HFF-Myc (cell line): ENCODE measurements around the gene CPLX3.

Source experiments
- DNase-seq: peaks from one replicate; pipeline ENCODE4 v3.0.0-alpha.2; 2011; ENCODE audit warnings: low read depth; ENCODE audit errors: extremely low read depth
- H3K4me3 ChIP-seq: replicated peaks from 2 replicates; pipeline ENCODE4 v1.5.1; 2011; ENCODE audit warnings: low read depth, mild to moderate bottlenecking, control low read depth, low read length
- TF ChIP-seq, protein P1 (sequence below): IDR thresholded peaks from 2 replicates; pipeline ENCODE4 v1.5.1; 2012; ENCODE audit warnings: mild to moderate bottlenecking, low read depth, low read length, control low read depth; ENCODE audit errors: missing control alignments

The CPLX3 gene

DNA sequence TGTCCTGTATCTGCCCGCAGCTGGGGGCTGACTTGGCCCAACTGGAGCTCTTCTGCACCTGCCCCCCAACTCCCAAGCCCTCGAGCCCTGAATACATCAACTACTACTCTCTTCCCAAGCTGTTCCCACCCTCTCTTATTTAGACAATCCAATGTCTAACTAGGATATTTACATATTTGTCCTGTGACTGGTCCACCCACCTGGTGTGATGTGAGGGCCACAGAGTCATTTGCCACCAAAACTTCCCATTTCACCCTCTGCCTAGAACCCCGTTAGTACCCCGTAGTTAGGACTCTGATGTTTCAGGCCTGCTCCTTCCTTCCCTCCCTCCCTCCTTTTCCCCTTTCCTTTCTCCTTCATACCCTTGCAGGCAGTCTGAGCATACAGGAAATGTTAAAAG is 6.4 kb downstream of the CPLX3 start:
- TF ChIP-seq, protein P1, sequence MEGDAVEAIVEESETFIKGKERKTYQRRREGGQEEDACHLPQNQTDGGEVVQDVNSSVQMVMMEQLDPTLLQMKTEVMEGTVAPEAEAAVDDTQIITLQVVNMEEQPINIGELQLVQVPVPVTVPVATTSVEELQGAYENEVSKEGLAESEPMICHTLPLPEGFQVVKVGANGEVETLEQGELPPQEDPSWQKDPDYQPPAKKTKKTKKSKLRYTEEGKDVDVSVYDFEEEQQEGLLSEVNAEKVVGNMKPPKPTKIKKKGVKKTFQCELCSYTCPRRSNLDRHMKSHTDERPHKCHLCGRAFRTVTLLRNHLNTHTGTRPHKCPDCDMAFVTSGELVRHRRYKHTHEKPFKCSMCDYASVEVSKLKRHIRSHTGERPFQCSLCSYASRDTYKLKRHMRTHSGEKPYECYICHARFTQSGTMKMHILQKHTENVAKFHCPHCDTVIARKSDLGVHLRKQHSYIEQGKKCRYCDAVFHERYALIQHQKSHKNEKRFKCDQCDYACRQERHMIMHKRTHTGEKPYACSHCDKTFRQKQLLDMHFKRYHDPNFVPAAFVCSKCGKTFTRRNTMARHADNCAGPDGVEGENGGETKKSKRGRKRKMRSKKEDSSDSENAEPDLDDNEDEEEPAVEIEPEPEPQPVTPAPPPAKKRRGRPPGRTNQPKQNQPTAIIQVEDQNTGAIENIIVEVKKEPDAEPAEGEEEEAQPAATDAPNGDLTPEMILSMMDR = no peak
- no peak for DNase-seq
- H3K4me3 ChIP-seq = no peak overlapping the region

DNA sequence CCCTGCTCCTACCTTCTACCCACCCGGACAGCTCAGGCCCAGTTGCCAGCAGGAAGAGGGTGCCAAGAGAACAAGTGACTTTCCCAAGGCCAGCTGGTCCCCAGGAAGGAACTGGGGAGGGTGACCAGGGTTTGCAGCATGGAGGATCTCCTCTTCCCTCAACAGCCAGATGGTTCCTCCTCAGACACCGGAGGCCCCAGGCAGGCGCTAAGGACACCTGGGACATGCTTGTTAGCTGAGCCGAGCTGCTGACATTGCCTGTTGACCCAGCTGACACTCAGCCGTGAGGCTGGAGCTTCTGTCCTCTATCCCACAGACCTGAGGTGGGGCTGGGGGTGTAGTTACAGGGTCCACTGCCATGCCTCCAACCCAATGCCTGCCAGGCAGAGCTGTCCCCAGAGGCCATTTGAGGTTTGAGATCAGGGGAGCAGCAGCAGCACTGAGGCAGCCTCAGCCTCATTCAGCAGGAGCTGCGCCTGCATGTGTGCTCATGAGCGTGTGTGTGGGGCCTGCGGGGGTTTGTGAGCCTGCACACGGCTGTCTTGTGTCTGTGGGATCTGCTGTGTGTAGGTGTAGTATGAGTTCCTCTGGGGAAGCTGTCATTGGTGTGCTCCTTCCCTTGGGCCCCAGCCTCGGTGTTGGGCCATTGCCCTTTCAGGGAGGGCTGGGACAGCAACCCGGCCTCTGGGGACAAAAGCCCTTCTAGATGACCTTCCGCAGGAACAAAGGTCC is 7.1 kb downstream of the CPLX3 start:
- no peak for DNase-seq
- TF ChIP-seq, protein P1 = no peak
- H3K4me3 ChIP-seq = no peak overlapping the region

DNA sequence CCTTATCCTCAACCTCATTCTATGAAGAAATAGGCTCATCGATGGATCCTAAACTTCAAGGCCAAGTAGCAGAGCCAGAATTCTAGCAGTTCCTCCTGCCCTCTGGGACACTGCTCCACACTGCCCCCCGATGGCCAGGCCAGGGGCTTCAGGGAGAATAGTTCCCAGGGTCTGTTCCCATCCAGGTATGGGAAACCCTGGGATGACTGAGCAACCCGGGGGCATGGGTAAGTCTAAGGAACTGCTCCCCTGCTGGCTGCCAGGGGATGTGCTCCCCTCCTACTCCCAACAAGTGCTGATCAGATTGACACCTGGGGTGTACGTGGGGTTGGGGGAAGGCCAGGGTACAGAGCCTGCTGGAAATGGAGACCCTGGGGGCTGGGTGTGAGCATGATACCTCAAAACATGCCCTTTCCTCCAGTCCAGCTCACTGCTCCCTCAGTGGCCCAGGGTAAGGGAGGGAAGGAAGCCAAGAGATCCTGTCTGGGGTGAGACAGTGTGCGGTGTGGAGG is 8.9 kb downstream of the CPLX3 start:
- H3K4me3 ChIP-seq = no peak overlapping the region
- DNase-seq = no peak
- TF ChIP-seq, protein P1 = peak; percentile 93

DNA sequence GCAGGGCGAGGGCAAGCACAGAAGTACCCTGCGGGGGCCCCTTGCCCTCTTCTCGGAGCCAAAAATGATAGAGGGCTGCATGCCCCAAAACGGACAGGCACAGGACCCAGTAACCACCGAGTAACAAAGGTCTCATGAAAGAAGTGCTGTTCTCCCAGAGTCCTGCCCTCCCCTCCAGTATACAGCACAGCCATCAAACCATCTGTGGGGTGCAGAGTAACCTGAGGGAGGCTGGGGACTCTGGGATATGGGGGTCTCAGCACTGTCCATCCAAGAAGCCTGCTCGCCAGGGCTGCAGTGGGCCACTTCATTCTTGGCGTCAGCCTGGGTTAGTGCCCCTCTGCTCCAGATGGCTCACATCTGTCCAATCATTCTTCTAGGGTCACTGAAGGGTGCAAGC is 10.4 kb downstream of the CPLX3 start:
- TF ChIP-seq, protein P1 = no peak
- no peak for DNase-seq
- no peak overlapping the region for H3K4me3 ChIP-seq

DNA sequence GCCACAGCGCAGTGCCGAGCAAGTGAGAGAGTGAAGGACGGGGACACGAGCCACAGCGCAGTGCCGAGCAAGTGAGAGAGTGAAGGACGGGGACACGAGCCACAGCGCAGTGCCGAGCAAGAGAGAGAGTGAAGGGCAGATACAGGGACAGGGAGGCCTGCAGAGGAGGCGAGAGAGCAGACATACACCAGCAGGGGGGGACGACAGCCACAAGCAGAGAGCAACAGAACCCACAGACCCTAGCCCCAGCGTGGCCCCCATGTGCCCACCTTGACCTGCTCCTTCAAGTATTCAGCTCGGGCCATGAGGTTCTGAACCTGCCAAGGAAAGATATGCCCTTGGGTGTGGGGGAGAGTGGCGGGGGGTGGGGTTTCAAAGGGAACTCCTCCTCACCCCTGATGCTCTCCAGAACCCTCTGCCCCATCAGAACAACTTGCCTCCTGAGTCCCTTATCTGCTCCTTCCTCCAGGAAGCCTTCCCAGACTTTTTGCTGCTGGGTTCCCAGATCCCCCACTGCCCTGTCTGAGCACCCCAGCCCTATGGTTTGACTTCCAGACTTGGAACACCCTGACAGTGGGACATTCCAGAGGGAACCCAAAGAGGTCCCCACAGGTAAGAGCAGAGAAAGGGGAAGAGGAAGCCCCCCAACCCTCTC is 11.2 kb downstream of the CPLX3 start:
- H3K4me3 ChIP-seq = no peak overlapping the region
- TF ChIP-seq, protein P1 = no peak
- no peak for DNase-seq

DNA sequence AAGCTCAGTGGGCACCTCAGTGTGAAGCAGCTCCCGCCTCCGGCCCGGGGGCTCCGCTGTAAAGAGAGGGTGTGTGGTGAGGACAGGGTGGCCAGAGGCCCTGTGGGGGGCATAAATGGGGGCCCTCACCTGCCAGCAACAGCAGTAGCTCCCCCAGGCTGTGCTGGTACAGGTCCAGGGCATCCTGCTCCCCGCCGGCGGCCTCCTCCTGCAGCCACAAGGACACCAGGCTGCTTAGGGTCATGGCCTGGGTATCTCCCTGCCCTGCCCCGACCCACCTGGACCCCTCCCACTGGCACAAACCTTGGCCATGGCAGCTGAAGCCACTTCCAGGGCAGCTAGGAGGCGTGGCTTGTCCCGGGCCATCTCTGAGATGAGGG is 11.7 kb downstream of the CPLX3 start:
- DNase-seq = no peak
- no peak overlapping the region for H3K4me3 ChIP-seq
- TF ChIP-seq, protein P1 = no peak
